ENCODE measurements around the gene OGFR.

The OGFR gene

DNA sequence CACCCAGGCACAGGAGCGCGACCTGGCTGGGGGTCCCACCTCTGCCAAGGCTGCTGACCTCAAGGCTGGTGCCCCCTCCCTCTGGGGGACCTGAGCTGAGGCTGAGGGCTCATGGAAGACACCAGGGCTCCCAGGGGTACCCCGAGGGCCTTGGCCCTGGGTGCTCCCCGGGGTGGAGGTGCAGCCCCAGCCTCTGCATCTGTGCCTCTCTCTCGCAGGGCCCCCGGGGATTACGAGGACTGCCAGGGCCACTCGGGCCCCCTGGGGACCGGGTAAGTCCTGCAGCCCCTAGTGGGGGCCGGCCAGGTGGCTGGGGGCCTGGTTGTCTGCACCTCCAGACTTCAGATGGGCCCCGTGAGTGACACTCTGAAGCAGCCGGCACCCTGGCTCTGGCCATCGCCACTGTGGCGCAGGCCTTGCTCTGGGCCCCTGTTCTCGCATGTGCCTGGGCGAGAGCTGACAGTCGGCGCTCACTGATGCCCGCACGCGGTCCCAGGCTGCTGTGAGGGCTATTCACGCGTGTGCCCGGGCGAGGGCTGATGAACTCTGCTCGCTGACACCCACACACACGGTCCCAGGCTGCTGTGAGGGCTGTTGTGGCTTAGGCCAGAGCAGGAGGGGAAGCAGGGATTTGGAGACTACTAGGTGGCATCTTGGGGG is 21.5 kb downstream of the OGFR start:
- H3K36me3 Mint-ChIP-seq (ENCODE audit: low read depth) = no peaks in the 10 kb centered on the region
- H3K4me1 Mint-ChIP-seq (ENCODE audit: low read depth) = no peaks in the 10 kb centered on the region
- H3K27ac Mint-ChIP-seq = no peak overlapping the region
- DNase-seq = no peak
- H3K4me3 Mint-ChIP-seq = no peak overlapping the region
- no peaks in the 10 kb centered on the region for H3K9me3 Mint-ChIP-seq
- no peaks in the 10 kb centered on the region for H3K27me3 Mint-ChIP-seq

DNA sequence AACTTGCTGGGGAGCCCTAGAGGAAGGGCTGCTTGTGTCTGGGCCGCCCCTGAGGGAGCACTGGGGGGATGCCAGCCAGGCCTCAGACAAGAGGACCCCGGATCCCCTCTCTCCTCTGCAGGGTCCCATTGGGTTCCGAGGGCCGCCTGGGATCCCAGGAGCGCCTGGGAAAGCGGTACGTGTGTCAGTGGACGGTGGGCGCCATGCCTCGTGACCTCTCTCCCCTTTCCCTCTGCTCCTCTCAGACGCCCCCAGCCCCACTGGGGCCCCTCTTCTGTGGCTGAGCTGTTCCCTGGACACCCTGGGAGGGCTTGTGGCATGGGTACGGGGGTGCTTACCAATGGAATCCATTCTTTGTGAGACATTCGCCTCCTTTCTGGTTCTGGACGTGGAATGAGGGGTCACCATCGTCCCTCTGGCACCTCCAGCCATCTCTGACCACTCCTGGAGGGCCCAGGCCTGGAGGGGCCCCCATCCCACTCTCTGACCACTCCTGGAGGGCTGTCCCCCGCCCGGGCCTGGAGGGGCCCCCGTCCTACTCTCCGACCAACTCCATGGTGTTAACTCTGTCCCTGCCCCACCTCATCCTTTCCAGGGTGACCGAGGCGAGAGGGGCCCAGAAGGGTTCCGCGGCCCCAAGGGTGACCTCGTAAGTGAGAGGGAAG is 22.1 kb downstream of the OGFR start:
- H3K9me3 Mint-ChIP-seq = no peaks in the 10 kb centered on the region
- H3K27me3 Mint-ChIP-seq = no peaks in the 10 kb centered on the region
- no peaks in the 10 kb centered on the region for H3K4me1 Mint-ChIP-seq (ENCODE audit: low read depth)
- H3K36me3 Mint-ChIP-seq (ENCODE audit: low read depth) = no peaks in the 10 kb centered on the region
- no peak overlapping the region for H3K27ac Mint-ChIP-seq
- no peak for DNase-seq
- H3K4me3 Mint-ChIP-seq = no peak overlapping the region

- no peaks in the 10 kb centered on the region for H3K36me3 Mint-ChIP-seq (ENCODE audit: low read depth)
- no peaks in the 10 kb centered on the region for H3K9me3 Mint-ChIP-seq
- no peak overlapping the region for H3K4me3 Mint-ChIP-seq
- H3K4me1 Mint-ChIP-seq (ENCODE audit: low read depth) = no peaks in the 10 kb centered on the region
- H3K27me3 Mint-ChIP-seq = no peaks in the 10 kb centered on the region
- H3K27ac Mint-ChIP-seq = no peak overlapping the region
- DNase-seq = no peak
Observed at GRCh38 chr20:62827311-62828038, 22.8 kb downstream of the OGFR start.

DNA sequence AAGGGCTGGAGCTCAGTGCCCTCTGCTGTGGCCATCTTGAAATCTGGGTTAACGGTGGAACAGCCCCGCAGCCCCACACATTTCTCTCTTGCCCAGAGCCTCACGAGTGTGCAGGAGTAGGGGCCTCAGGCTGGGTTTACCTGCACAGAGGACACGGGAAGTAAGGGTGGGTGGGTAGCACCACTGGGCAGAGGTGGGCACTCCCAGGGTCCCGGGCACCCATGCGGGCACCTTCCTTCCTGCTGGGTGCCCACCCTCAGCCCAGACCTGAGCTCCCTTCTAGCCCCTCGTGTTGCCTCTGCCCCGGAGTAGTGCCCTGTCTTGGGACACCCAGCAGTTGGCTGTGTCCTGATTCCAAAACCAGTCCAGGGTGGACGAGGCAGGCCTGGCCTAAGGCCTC is 23.4 kb downstream of the OGFR start:
- H3K4me3 Mint-ChIP-seq = no peak overlapping the region
- H3K27ac Mint-ChIP-seq = no peak overlapping the region
- peaks cover 2% of the 10 kb centered on the region for H3K4me1 Mint-ChIP-seq (ENCODE audit: low read depth)
- DNase-seq = no peak
- no peaks in the 10 kb centered on the region for H3K9me3 Mint-ChIP-seq
- no peaks in the 10 kb centered on the region for H3K36me3 Mint-ChIP-seq (ENCODE audit: low read depth)
- no peaks in the 10 kb centered on the region for H3K27me3 Mint-ChIP-seq

DNA sequence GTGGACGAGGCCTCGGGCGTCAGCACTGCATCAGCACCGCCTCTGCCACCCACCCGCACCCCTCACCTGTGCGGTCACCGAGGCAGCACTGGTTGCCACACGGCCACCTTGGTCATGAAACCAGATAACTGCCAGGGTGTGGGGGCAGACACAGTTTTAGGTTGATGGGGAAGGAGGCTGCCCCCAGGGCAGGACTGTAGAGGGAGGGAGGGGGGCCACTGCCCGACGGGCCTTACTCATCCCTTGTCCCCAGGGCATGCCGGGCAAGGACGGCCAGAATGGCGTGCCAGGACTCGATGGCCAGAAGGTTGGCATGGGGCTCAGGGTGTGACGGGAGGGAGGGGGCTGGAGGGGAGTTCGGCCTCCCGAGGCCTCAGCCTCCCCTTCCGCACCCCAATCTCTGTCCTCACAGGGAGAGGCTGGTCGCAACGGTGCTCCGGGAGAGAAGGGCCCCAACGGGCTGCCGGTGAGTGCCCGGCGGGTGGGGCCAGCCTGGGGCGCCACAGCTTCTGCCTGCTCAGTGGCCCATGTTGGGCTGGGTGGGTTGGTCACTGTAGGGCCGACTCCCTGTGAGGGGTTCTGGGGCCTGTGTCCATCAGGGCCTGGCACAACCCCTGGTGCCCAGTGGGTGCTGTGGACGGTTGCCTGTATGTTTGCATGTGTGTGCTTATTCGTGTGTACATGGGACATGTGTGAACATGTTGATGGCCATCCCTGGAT is 24.0 kb downstream of the OGFR start:
- Mint-ChIP-seq H3K36me3 (ENCODE audit: low read depth) (no peaks in the 10 kb centered on the region), H3K4me1 (ENCODE audit: low read depth) (peaks cover 2% of the 10 kb centered on the region), H3K27ac (no peak overlapping the region), H3K4me3 (no peak overlapping the region), H3K9me3 (no peaks in the 10 kb centered on the region), H3K27me3 (no peaks in the 10 kb centered on the region)
- DNase-seq = no peak

GRCh38 chr20:62829231-62830230 is 24.9 kb downstream of the OGFR start:
- no peak for DNase-seq
- Mint-ChIP-seq H3K4me1 (ENCODE audit: low read depth) (peaks cover 2% of the 10 kb centered on the region), H3K36me3 (ENCODE audit: low read depth) (no peaks in the 10 kb centered on the region), H3K27me3 (no peaks in the 10 kb centered on the region), H3K9me3 (no peaks in the 10 kb centered on the region), H3K4me3 (no peak overlapping the region), H3K27ac (no peak overlapping the region)

DNA sequence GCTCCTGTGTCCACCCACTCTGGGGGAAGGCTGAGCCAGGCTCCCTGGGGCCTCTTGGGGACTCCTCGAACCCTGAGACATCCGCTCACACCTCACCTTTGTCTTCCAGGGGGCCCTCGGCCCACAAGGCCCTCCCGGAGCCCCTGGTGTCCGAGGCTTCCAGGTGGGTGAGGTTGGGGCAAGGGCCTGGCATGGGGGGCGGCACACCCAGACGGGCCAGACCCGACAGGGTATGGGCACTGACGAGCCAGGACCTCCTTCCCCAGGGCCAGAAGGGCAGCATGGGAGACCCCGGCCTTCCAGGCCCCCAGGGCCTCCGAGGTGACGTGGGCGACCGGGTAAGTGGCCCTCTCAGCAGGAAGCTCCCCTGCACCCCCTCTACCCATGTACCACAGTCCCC is 25.6 kb downstream of the OGFR start:
- Mint-ChIP-seq H3K27me3 (no peaks in the 10 kb centered on the region), H3K4me1 (ENCODE audit: low read depth) (peaks cover 2% of the 10 kb centered on the region), H3K36me3 (ENCODE audit: low read depth) (no peaks in the 10 kb centered on the region), H3K4me3 (no peak overlapping the region), H3K9me3 (no peaks in the 10 kb centered on the region), H3K27ac (no peak overlapping the region)
- no peak for DNase-seq

GRCh38 chr20:62830821-62831220 is 26.2 kb downstream of the OGFR start:
- DNase-seq = no peak
- Mint-ChIP-seq H3K27me3 (no peaks in the 10 kb centered on the region), H3K4me1 (ENCODE audit: low read depth) (peaks cover 2% of the 10 kb centered on the region), H3K36me3 (ENCODE audit: low read depth) (no peaks in the 10 kb centered on the region), H3K4me3 (no peak overlapping the region), H3K27ac (no peak overlapping the region), H3K9me3 (no peaks in the 10 kb centered on the region)

GRCh38 chr20:62831361-62831788 is 26.7 kb downstream of the OGFR start:
- DNase-seq = no peak
- no peak overlapping the region for H3K27ac Mint-ChIP-seq
- no peaks in the 10 kb centered on the region for H3K27me3 Mint-ChIP-seq
- H3K4me3 Mint-ChIP-seq = no peak overlapping the region
- no peaks in the 10 kb centered on the region for H3K9me3 Mint-ChIP-seq
- peaks cover 2% of the 10 kb centered on the region for H3K4me1 Mint-ChIP-seq (ENCODE audit: low read depth)
- H3K36me3 Mint-ChIP-seq (ENCODE audit: low read depth) = no peaks in the 10 kb centered on the region

DNA sequence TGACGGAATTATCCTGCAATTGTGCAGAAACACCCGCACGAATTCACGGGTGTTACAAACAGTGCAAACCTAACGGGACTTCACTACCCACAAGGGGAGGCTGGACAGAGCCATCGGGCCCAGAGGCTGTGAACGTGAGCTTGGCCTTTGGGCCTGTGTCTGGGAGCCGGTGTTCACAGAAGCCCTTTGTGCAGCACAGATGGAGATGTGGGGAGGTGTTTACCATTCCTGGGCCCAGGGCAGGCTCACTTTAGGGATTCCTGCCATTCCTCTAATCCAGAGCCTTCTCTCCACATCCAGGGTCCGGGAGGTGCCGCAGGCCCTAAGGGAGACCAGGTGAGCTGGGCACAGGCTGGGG is 27.2 kb downstream of the OGFR start:
- H3K27ac Mint-ChIP-seq = no peak overlapping the region
- DNase-seq = no peak
- no peaks in the 10 kb centered on the region for H3K9me3 Mint-ChIP-seq
- H3K27me3 Mint-ChIP-seq = no peaks in the 10 kb centered on the region
- peaks cover 2% of the 10 kb centered on the region for H3K4me1 Mint-ChIP-seq (ENCODE audit: low read depth)
- no peak overlapping the region for H3K4me3 Mint-ChIP-seq
- H3K36me3 Mint-ChIP-seq (ENCODE audit: low read depth) = no peaks in the 10 kb centered on the region

DNA sequence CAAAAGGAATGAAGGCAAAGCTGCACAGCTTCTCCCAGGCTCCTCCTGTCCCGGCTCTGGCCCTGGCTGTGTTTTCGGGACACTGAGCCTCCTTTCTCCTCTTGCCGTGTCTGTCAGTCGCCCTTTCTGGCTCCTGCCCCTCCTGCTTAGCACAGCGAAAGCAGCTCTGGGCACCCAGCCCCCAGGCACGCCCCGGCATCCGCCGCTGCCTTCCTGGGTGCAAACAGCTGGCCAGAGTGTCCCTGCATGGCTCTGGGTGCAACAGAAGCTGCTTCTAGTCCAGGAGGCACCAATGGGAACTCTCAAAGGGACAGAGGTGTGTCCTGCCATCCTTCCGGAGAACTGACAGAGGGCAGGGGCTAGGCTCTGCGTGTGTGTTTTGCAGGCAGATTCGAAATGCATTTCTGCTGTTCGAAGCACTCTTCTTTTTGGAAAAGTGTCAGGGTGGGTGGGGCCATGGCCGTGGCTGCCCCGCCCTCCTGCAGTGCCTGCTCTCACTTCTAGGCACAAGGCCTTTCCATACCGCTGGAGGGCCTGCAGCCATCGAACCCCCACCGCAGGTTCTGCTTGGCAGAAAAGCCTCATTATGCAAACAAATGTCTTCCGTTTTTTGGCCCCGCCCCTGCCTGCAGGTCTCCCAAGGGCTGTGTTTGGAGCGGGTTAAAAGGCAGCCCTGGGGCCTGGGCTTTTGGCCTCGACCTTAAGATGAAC is 27.7 kb downstream of the OGFR start:
- no peak for DNase-seq
- Mint-ChIP-seq H3K27me3 (no peaks in the 10 kb centered on the region), H3K9me3 (no peaks in the 10 kb centered on the region), H3K36me3 (ENCODE audit: low read depth) (no peaks in the 10 kb centered on the region), H3K4me3 (no peak overlapping the region), H3K4me1 (ENCODE audit: low read depth) (peaks cover 2% of the 10 kb centered on the region), H3K27ac (no peak overlapping the region)

DNA sequence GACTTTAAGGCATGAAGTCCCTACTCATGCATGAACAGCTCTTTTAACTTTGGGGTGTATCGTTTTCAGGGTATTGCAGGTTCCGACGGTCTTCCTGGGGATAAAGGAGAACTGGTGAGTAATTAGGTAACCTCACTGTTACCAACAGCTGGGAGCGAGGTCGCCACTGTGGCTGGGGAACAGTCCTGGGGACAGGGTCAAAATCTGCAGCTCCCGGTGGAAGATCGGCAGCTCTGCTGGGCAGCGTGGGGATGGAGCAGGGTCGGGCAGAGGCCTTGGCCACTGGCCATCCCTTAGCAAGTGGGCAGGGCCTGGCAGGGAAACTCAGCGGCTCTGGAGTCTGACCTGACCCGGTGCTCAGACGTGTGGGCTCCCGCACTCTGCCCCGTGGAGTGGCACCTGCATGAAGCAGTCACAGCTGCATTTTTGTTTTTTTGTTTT is 28.3 kb downstream of the OGFR start:
- Mint-ChIP-seq H3K9me3 (no peaks in the 10 kb centered on the region), H3K4me1 (ENCODE audit: low read depth) (peaks cover 2% of the 10 kb centered on the region), H3K4me3 (no peak overlapping the region), H3K27ac (no peak overlapping the region), H3K27me3 (no peaks in the 10 kb centered on the region), H3K36me3 (ENCODE audit: low read depth) (no peaks in the 10 kb centered on the region)
- no peak for DNase-seq

DNA sequence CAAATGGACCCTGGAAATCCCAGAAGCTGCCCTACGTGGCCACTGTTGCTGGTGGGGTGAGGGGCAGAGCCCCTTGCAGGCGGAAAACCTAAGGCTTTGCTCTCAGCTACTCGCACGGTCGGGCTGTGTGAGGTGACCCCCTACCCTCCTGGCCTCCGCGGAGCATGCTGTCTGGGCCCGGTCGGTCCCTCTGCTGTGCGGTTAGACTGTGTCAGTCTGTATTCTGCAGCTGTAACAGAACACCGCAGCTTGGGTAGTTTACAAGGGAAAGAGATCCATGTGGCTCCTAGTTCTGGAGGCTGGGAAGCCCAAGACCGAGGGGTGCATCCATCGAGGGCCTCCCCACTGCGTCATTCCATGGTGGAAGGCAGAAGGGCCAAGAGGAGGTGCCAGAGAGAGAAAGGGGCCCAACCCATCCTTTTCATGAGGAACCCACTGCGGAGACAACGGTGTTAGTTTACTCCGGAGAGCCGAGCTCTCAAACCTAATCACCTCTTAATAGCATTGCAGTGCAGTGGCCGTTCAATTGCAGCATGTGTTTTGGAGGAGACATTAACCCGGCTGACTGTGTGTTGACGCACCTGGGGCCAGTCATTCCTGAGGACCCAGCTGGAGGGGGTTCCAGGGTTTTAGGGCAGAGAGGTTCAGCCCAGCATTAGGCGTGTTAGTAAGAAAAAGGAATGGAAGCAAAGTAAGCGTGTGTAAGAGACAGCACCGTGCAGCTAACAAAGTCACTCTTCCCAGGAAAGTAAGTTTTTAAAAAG is 30.5 kb downstream of the OGFR start:
- no peak overlapping the region for H3K27ac Mint-ChIP-seq
- peaks cover 2% of the 10 kb centered on the region for H3K4me1 Mint-ChIP-seq (ENCODE audit: low read depth)
- DNase-seq = no peak
- no peaks in the 10 kb centered on the region for H3K36me3 Mint-ChIP-seq (ENCODE audit: low read depth)
- no peak overlapping the region for H3K4me3 Mint-ChIP-seq
- H3K27me3 Mint-ChIP-seq = no peaks in the 10 kb centered on the region
- H3K9me3 Mint-ChIP-seq = no peaks in the 10 kb centered on the region

Measured in activated T-cell treated with anti-CD3 and anti-CD28 coated beads, Interleukin-2, amount 50 U/mL, for 24 hours (primary cell).